Posterior vena cava (tissue), 2 donors: ENCODE results near the gene DSCAML1. TPM values are rescaled to one million over a fixed set of nuclear protein-coding genes. Genes with fewer than 3 reads are reported as not detected.

Experiments
- DNase-seq: peaks from one replicate; pipeline ENCODE4 v3.0.0-alpha.2; 2020; ENCODE audit warnings: low spot score
- intact Hi-C, 2 donors: fragments of 100-400 bp; cut with DNase I; formaldehyde crosslinking; loops; one replicate each; pipeline versions ENCODE4 v1.14.1 to v1.14.2; 2022 to 2023
- long read RNA-seq, 2 donors: library from polyadenylated mRNA; unstranded; transcript quantifications; one replicate each; pipeline ENCODE4 v2.0.0, GENCODE V29; 2020 to 2021
- total RNA-seq, 2 donors: library from RNA; stranded (reverse); fragmentation: NEBNext Ultra II Directional; extraction: Animal tissue kit (Norgen Biotek cat#: 25700); gene quantifications; one replicate each; pipeline ENCODE4 v1.2.1, GENCODE V29; 2021
- donor health status: DM: yes; HTN: yes; CAD: no.
- donor health status: DM: yes; HTN: yes; CAD: no.

DSCAML1 gene, protein sequence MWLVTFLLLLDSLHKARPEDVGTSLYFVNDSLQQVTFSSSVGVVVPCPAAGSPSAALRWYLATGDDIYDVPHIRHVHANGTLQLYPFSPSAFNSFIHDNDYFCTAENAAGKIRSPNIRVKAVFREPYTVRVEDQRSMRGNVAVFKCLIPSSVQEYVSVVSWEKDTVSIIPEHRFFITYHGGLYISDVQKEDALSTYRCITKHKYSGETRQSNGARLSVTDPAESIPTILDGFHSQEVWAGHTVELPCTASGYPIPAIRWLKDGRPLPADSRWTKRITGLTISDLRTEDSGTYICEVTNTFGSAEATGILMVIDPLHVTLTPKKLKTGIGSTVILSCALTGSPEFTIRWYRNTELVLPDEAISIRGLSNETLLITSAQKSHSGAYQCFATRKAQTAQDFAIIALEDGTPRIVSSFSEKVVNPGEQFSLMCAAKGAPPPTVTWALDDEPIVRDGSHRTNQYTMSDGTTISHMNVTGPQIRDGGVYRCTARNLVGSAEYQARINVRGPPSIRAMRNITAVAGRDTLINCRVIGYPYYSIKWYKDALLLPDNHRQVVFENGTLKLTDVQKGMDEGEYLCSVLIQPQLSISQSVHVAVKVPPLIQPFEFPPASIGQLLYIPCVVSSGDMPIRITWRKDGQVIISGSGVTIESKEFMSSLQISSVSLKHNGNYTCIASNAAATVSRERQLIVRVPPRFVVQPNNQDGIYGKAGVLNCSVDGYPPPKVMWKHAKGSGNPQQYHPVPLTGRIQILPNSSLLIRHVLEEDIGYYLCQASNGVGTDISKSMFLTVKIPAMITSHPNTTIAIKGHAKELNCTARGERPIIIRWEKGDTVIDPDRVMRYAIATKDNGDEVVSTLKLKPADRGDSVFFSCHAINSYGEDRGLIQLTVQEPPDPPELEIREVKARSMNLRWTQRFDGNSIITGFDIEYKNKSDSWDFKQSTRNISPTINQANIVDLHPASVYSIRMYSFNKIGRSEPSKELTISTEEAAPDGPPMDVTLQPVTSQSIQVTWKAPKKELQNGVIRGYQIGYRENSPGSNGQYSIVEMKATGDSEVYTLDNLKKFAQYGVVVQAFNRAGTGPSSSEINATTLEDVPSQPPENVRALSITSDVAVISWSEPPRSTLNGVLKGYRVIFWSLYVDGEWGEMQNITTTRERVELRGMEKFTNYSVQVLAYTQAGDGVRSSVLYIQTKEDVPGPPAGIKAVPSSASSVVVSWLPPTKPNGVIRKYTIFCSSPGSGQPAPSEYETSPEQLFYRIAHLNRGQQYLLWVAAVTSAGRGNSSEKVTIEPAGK (N-terminal part only)
- 1 to 10 TPM; 1.2 to 1.5 TPM for total RNA-seq
- long read RNA-seq, donor 1, partial matches to known transcripts: 0 of 1 reads
- long read RNA-seq, donor 1, other reads (novel, unspliced or antisense): 1 of 1 reads
- long read RNA-seq, donor 2: 0 reads

DNA sequence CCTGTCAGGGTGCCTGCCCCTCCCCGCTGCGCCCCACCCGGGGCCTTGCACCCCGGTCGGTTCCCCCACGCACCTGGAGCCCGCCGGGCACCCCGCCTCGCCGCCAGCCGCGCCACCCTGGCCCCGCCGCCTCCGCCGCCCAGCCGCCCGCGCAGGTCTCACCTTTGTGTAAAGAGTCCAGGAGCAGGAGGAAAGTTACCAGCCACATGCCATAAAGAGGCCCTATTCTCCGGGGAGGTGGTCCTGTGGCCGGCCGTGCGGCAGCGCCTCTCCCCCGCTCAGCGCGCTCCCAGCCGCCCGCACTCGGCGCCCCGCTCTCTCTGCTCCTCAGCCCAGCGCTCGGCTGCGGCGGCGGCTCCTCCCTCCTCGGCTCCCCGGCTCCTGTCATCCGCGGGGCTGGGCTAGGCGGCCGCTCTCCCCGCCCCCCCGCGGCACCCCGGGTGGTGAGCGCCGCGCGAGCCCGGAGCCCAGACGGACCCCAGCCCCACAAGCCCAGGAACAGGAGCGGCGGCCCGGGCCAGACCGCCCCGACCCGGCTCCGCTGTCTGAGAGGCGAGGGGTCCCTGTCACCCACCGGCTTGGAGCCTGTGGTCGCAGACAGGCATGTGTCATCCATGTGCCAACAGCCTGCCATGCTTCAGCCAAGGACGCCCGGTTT is at the start of gene DSCAML1:
Gene DSCAML1, minus strand, starts transcription at position 345 of the 658 bp plus-strand sequence. Its CDS starts 137 bp downstream, at position 208.
- intact Hi-C loops: no loop called here
- DNase-seq: no peak

DNA sequence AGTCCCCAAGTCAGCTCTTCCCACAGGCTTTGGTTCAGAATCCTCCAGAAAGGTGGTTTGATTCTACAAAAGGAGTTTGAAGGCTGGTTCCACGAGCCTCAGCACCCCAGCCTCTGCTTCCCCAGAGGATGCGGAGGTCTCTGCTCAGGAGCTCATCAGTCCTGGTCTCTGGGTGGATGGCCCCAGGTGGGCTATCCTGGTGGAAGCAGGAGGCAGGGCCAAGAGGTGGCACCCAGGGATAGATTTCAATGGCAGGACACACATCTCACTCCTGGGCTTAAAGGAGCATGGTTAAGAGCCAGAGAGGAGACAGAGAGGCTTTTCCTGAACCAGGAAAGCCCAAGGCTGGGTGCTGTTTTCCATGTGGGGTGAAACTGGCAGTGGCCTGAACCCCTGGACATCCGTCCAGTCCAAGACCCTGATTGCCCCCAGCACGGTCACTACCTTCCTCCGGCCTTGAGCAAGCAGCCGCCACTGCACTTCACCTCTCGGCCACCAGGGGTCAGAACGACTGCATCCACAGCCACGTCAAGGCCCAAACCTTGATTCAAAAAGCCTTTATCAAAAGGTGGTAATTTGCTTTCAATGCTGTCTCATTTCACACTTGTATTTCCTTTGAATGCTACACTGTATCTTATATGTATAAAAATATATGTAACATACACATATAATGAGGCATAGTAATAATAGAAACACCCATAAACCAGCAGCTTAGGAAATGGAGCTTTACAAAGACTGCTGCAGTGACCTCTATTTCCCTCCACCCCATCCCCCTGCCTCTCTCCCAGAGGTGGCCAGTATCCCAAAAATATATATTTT is 46.9 kb upstream of the DSCAML1 start:
- peak; percentile 94 for DNase-seq

DNA sequence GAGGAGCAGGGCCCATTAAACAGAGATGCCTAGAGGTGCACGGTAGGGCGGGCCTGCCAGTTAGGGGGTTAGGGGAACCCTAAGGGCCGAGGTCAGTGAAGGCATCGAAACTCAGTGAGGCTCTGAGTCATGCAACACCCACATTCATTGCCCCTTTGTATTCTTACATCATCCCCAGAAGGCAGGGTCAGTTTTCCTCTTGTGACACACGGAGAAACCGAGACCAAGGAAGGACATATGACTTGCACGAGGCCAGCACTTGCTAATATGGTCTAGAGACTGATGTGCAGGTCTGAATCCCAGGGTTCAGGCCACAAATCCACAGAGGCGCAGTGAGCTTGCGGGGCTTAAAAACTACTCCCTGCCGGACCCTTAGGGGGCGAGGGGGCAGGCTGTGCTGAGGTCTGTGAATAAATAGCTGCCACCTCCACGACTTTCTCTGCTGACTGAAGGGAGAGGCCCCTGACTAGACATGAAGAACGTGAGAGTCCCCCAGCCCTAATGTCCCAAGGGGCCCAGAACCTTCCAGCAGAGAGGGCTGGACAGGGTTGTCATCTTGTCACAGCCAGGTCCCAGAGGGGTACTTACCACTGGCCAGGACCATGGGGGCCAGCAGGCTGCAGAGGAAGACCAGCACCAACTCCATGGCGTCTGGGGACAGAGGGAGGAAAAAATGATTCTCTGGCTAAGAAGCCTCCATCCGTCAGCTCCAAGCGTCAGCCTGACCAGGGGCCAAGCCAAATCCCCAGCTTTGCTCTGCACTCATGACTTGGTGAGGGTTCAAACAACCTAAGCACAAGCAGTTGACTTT is 45.3 kb upstream of the DSCAML1 start:
- DNase-seq: peak; percentile 74
- intact Hi-C loops: loop anchor here (2.0 to 5.0 kb wide), 2 partner anchors 60 to 104 kb away; no protein-coding TSS in a partner anchor

More for the DNA sequence above, 46.9 kb upstream of the DSCAML1 start:
- intact Hi-C loops: loop anchor here (2.0 to 5.0 kb wide), 2 partner anchors 58 to 103 kb away; no protein-coding TSS in a partner anchor

DNA sequence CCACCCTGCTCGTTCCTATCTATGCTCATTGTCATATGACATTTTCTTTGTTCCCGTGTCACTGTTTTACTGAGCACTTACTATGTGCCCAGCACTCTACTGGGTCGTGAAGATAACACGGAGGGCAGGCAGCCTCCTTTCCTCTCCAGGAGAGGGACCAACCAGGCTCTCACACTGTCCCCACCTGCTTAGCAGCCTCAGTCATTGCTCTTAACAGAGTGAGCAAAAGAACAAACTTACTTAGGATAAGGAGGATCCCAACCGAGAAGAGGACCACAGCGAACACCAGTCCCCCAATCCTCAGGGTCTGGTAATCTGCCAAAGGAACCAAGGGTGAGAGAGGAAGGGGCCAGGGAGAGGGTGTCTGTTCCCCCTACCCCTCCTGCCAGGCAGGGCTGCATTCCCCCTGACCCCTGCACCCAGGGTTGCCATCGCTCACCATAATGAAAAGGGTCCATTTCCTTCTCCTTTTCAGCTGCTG is 44.6 kb upstream of the DSCAML1 start:
- peak; percentile 37 for DNase-seq
- intact Hi-C loops: loop anchor here (2.0 to 5.0 kb wide), 2 partner anchors 61 to 105 kb away; no protein-coding TSS in a partner anchor

DNA sequence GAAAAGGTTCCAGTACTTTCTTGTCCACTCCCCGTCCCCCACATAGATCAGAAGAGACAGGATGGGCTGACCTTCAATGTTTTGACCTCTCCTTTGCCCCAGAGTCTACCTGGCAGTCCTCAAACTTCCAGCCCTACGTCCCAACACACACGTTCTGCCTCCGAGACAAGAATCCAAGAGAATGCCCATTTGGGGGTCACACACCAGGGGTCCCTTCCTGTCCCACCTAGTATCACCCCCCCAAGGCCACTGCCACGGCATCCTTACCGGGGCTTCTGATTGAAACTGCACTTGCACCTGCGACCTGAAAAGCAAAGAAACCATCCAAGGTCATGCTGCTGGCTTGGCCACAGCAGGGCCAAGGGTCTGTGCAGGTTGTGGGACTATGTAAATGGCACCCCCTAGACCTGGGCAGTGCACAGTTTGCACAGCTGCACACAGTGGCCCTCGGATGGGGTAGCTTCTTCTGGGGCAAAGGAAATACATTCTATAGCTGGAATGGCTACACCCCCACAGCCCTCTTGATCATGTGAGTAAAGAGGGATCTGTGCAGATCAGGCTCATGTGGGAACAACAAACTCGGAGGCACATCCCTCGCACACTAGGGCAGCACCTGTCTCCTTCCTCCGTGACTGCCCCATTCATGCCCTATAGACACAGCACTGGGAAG is 44.0 kb upstream of the DSCAML1 start:
- intact Hi-C loops: loop anchor here in 1 of 2 donors (5.0 kb wide), 1 partner anchor 61 kb away; no protein-coding TSS in a partner anchor
- DNase-seq: peak; percentile 50

DNA sequence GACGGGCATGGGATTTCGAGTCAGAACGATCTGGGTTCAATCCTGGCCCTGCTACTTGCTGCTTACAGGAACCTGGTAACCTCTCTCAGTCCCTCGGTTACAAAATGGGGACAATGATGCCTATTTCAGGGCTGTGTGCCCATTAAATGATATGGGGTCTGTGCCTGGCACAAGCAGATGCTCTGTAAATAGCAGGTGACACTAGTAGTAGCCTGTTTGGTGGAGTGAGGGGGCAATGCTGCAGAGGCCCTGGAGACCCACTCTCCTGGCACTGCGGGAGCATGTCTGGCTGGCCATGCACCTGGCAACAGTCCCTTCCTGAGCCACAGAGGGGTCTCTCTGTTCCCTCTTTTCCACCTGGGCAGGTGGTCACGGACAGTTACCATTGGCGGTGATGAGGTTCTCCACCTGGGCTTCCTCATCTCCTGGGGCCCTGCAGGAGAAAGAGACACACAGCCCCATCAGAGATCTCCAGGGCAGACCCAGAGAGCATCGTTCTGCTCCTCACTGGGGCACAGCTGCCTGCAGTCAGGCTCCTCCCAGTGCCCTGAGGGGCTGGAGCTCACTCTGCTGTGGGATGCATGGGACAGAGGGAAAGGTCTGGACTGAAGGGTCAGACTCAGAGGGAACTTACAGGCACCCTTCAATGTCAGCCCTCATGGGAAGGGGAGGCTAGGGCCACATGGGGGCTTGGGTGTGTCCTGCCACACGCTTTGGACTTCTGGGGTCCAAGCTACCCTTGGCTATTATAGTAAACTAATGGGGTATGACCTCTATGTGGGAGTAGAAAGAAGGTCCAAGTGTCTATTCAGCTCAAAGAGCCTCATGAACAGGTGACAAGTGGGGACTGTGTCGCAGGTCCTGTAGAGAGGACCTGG is 43.2 kb upstream of the DSCAML1 start:
- intact Hi-C loops: loop anchor here in 1 of 2 donors (5.0 kb wide), 1 partner anchor 62 kb away; no protein-coding TSS in a partner anchor
- peak; percentile 59 for DNase-seq

DNA sequence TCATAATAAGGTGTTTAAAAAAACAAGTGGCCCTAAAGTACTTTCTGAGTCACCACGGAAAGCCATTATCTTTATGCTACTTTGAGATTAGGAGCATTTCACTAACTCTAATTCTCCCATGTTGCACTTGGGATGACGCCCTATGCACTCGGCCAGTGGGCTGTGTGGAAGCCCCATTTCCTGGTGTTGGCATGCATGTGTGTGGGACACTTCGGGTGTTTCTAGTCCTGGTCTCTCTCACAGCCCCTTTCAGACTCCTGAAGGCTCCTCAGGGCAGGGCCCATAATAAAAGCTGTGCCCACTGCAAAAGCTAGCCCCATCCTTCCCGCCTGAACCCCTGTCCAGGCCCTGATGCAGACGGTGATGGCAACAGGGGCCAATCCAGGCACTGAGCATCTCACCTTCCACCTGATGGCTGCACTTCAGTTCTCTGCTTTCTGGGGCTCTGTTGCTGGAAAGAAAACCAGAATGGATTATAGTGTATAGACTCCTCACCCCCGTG is 42.4 kb upstream of the DSCAML1 start:
- peak; percentile 58 for DNase-seq
- intact Hi-C loops: no loop called here

DNA sequence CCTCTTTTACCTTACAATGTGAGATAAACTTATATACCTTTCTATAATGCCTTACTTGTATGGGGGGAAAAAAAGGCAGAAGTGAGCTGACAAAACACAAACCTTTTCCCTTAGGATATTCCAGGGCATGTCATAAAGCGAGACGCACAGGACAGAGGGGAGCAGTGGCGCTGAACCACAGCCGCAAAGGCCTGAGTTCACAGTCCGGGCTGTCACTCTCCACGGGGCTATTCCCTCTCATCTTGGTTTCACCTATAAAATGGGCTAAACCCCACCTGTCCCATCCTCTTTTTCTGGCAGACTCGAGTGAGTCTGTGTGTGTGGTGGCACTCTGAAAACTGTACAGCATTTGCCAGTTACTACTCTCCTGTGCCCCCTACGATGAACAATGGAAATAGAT is 41.9 kb upstream of the DSCAML1 start:
- intact Hi-C loops: no loop called here

DNA sequence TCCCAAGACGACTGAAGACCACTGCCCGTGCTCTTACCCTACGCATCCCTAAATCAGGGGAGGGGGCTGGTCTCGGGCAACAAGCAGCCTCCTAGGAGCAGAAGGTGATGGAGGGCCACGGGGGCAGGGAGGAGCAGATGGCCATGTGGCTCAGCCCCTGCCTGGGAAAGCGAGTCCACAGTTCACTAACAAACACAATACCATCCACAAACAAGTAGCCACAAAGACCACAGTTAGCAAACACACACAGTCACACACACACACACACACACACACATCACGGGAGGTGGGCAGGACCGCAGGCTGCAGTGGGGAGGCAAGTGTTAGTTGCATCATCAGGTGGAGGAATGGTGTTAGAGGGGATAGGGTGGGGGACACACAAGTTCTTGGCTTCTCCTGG is 40.8 kb upstream of the DSCAML1 start:
- intact Hi-C loops: no loop called here
- DNase-seq: peak; percentile 24

More for the DNA sequence above, 41.9 kb upstream of the DSCAML1 start:
- DNase-seq: no peak

DNA sequence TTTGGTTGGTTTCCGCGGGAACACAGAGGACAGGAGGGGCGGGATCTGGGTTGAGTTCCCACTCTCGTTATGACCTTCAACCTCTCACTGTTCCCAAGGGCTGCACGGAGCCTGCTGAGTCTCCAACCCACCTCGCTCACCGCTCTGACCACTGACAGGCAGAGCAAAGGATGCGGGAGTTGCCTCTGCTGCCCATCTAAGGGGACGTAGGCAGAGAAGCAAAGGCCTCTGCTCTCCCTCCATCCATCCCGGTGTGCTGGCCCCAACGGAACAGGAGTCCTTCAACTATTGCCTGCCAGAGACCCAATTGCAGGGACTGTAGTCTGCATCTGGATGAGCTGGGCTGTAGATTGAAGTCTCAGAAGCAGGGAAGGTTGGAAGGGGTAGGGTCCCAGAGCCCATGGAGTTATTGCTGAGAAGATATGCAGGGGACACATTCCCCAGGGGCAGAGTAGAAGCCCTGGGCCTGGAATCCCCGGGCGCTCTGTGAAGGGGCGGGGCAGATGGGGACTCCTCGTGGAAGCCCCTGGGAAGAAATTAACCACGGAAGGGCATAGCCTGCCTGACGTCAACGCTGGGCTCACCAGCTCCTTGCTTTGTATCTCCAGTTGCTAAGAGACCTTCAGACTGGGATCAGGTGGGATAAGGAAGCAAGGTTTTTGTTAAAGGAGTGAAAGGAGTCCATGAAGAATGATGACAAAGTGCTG is 40.2 kb upstream of the DSCAML1 start:
- intact Hi-C loops: no loop called here
- DNase-seq: peak; percentile 62

DNA sequence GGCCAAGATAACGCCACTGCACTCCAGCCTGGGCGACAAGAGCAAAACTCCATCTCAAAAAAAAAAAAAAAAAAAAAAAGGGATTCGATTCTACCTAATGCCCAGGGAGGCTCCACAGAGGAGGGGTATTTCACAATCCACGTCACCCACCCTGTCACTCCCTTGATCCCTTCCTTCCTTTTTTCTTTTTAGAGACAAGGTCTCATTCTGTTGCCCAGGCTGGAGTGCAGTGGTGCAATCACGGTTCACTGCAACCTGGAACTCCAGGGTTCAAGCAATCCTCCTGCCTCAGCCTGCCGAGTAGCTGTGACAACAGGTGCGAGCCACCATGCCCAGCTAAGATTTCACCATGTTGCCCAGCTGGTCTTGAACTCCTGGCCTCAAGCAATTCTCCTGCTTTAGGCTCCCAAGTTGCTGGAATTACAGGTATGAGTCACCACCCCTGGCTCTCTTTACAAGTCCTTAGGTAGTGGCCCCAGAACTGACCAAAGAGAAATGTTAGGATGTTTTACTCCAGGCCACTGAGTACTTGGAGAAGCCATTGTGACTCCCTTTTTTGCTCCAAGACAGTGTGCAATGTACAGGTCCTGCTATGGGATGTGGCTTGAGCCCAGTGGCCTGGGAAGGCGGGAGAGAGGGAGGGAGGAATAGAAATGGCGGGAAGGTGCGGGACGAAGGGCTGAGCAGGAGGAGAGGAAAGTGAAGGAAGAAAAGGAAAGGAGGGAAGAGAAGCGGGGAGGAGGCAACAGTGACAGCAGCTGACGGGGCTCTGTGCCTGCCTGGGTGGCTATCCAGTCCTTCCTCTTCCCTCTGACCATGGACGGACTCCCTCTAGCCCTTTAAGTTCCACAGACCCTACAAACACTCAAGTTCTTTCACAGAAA is 39.3 kb upstream of the DSCAML1 start:
- peak; percentile 64 for DNase-seq
- intact Hi-C loops: no loop called here

DNA sequence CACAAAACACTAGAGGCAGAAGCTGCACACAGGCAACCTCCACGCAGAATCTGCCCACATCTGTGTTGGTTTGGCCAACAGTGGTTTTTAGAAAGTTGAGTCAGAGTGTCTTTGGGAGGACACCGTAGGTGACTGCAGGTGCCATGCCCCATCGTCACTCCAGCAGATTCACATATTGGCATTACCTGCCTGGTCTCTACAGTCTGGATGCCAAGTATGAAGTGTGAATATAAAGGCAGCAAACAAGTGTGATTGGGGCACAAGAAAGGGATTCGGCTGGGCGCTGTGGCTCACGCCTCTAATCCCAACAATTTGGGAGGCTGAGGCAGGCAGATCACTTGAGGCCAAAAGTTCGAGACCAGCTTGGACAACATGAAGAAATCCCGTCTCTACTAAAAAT is 38.6 kb upstream of the DSCAML1 start:
- intact Hi-C loops: no loop called here
- peak; percentile 37 for DNase-seq

DNA sequence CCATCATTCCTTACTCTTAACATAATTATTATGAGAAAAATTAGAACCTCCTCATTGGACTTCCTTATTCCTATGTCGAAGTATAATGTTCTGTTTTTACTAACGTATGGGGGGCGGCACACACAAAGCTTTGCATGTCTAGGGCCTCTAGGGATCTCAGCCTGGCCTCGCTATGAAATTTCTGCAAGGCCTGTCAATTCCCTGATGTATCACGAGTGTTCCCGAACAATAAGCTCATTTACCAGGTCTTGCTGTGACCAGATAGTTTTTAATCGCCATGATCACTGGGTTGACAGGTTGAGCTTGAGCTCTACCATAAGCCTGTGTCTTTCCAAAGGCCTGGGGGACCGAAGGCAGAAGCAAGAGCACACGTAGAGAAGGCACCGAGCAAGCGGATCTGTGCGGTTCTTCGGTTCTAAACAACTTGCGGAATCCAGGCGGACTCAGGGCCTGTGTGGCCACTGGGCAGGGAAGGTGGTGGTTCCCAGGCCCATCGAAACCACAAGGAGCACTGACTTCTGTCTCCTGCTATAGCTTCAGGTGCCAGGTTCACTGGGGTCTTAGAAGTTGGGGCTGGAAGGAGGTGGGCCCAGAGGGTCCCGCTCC is 37.9 kb upstream of the DSCAML1 start:
- DNase-seq: peak; percentile 45
- intact Hi-C loops: no loop called here
